HUES48 (cell line): Measurements from ENCODE around the gene LRRFIP1.

Experiments
- H3K27ac ChIP-seq: one replicate; pipeline ENCODE4 v1.7.0; 2013; ENCODE audit warnings: low read depth, low read length, inconsistent platforms
- H3K27me3 ChIP-seq: 2 replicates; pipeline ENCODE4 v1.6.1; 2013; ENCODE audit warnings: mild to moderate bottlenecking, low read length; ENCODE audit not compliant: control insufficient read depth, insufficient read depth
- H3K36me3 ChIP-seq: 2 replicates; pipeline ENCODE4 v1.6.1; 2013; ENCODE audit warnings: low read length; ENCODE audit not compliant: control insufficient read depth, insufficient read depth
- H3K4me1 ChIP-seq: 2 replicates; pipeline ENCODE4 v1.6.1; 2013; ENCODE audit warnings: mild to moderate bottlenecking, low read length; ENCODE audit not compliant: control insufficient read depth, insufficient read depth
- H3K4me3 ChIP-seq: 2 replicates; pipeline ENCODE4 v1.5.1; 2013; ENCODE audit warnings: mild to moderate bottlenecking, low read depth, low read length
- H3K9ac ChIP-seq: 2 replicates; pipeline ENCODE4 v1.6.1; 2013; ENCODE audit warnings: mild to moderate bottlenecking, low read depth, low read length, moderate library complexity
- H3K9me3 ChIP-seq: 2 replicates; pipeline ENCODE4 v1.6.1; 2013; ENCODE audit warnings: low read length; ENCODE audit not compliant: control insufficient read depth, insufficient read depth

LRRFIP1 gene

GRCh38 chr2:237645261-237645660 lies 17.9 kb downstream of the LRRFIP1 start:
- Histone ChIP-seq H3K27me3 (no peaks in the 10 kb centered on the region), H3K36me3 (peaks cover 5% of the 10 kb centered on the region; the same call in 1 of the 2 replicates), H3K4me3 (no peak overlapping the region), H3K9ac (no peak overlapping the region), H3K9me3 (no peaks in the 10 kb centered on the region), H3K4me1 (no peaks in the 10 kb centered on the region), H3K27ac (no peak overlapping the region)

- no peaks in the 10 kb centered on the region for H3K27me3 ChIP-seq
- no peaks in the 10 kb centered on the region for H3K4me1 ChIP-seq
- H3K4me3 ChIP-seq = no peak overlapping the region
- H3K9ac ChIP-seq = no peak overlapping the region
- no peak overlapping the region for H3K27ac ChIP-seq
- no peaks in the 10 kb centered on the region for H3K9me3 ChIP-seq
- H3K36me3 ChIP-seq = peaks cover 5% of the 10 kb centered on the region; the same call in 1 of the 2 replicates
Observed at GRCh38 chr2:237647176-237648015, 20.0 kb downstream of the LRRFIP1 start.

GRCh38 chr2:237648016-237648381 lies 20.6 kb downstream of the LRRFIP1 start:
- Histone ChIP-seq H3K4me1 (no peaks in the 10 kb centered on the region), H3K27ac (no peak overlapping the region), H3K4me3 (no peak overlapping the region), H3K27me3 (no peaks in the 10 kb centered on the region), H3K9ac (no peak overlapping the region), H3K36me3 (peaks cover 5% of the 10 kb centered on the region; the same call in 1 of the 2 replicates), H3K9me3 (no peaks in the 10 kb centered on the region)

GRCh38 chr2:237649541-237650454 lies 22.4 kb downstream of the LRRFIP1 start:
- H3K27me3 ChIP-seq = no peaks in the 10 kb centered on the region
- no peaks in the 10 kb centered on the region for H3K9me3 ChIP-seq
- H3K4me1 ChIP-seq = no peaks in the 10 kb centered on the region
- no peak overlapping the region for H3K9ac ChIP-seq
- no peak overlapping the region for H3K4me3 ChIP-seq
- H3K27ac ChIP-seq = no peak overlapping the region
- H3K36me3 ChIP-seq = peaks cover 4% of the 10 kb centered on the region; the same call in 1 of the 2 replicates

GRCh38 chr2:237650455-237650850 lies 23.1 kb downstream of the LRRFIP1 start:
- Histone ChIP-seq H3K27ac (no peak overlapping the region), H3K36me3 (no peaks in the 10 kb centered on the region), H3K4me1 (no peaks in the 10 kb centered on the region), H3K4me3 (no peak overlapping the region), H3K9ac (no peak overlapping the region), H3K27me3 (no peaks in the 10 kb centered on the region), H3K9me3 (no peaks in the 10 kb centered on the region)

- Histone ChIP-seq H3K36me3 (no peaks in the 10 kb centered on the region), H3K4me1 (no peaks in the 10 kb centered on the region), H3K9me3 (no peaks in the 10 kb centered on the region), H3K4me3 (no peak overlapping the region), H3K9ac (no peak overlapping the region), H3K27ac (no peak overlapping the region), H3K27me3 (no peaks in the 10 kb centered on the region)
Observed at GRCh38 chr2:237651761-237652160, 24.4 kb downstream of the LRRFIP1 start.

GRCh38 chr2:237652181-237652580 lies 24.8 kb downstream of the LRRFIP1 start:
- H3K9me3 ChIP-seq = no peaks in the 10 kb centered on the region
- no peaks in the 10 kb centered on the region for H3K4me1 ChIP-seq
- H3K27me3 ChIP-seq = no peaks in the 10 kb centered on the region
- no peak overlapping the region for H3K4me3 ChIP-seq
- H3K9ac ChIP-seq = no peak overlapping the region
- no peak overlapping the region for H3K27ac ChIP-seq
- no peaks in the 10 kb centered on the region for H3K36me3 ChIP-seq

- Histone ChIP-seq H3K4me3 (no peak overlapping the region), H3K27ac (no peak overlapping the region), H3K9ac (no peak overlapping the region), H3K4me1 (no peaks in the 10 kb centered on the region), H3K9me3 (no peaks in the 10 kb centered on the region), H3K36me3 (no peaks in the 10 kb centered on the region), H3K27me3 (no peaks in the 10 kb centered on the region)
Observed at GRCh38 chr2:237652854-237653253, 25.5 kb downstream of the LRRFIP1 start.

GRCh38 chr2:237653776-237654558 lies 26.6 kb downstream of the LRRFIP1 start:
- Histone ChIP-seq H3K4me1 (no peaks in the 10 kb centered on the region), H3K27ac (no peak overlapping the region), H3K9ac (no peak overlapping the region), H3K36me3 (no peaks in the 10 kb centered on the region), H3K4me3 (no peak overlapping the region), H3K9me3 (no peaks in the 10 kb centered on the region), H3K27me3 (no peaks in the 10 kb centered on the region)

GRCh38 chr2:237657063-237657462 lies 29.7 kb downstream of the LRRFIP1 start:
- H3K4me3 ChIP-seq = no peak overlapping the region
- H3K4me1 ChIP-seq = 0 out of 2 replicates have a peak, but pooled peaks cover under 1% of the 10 kb centered on the region
- H3K27me3 ChIP-seq = no peaks in the 10 kb centered on the region
- H3K9me3 ChIP-seq = no peaks in the 10 kb centered on the region
- H3K27ac ChIP-seq = no peak overlapping the region
- no peaks in the 10 kb centered on the region for H3K36me3 ChIP-seq
- H3K9ac ChIP-seq = no peak overlapping the region
